NCI-H2171 treated with DMSO at 0.1 percent for 48 hours (cell line): ENCODE results near the gene TAGLN3.

Experiments
- DNase-seq: peaks from one replicate; lab custom pipeline; 2025; lab: John Stamatoyannopoulos, UW

TAGLN3 gene

GRCh38 chr3:112048911-112049310 is 50.2 kb downstream of the TAGLN3 start:
- DNase-seq = no peak

- no peak for DNase-seq
These were observed 54.5 kb downstream of the TAGLN3 start for GRCh38 chr3:112053229-112053628.

GRCh38 chr3:112056451-112056929 is 57.8 kb downstream of the TAGLN3 start:
- no peak for DNase-seq

- no peak for DNase-seq
These were observed 60.8 kb downstream of the TAGLN3 start for GRCh38 chr3:112059497-112059896.

- no peak for DNase-seq
These were observed 62.4 kb downstream of the TAGLN3 start for GRCh38 chr3:112061152-112061551.
